ENCODE measurements around the gene FAM149B1. TPM values are rescaled to one million over a fixed set of nuclear protein-coding genes. Genes with fewer than 3 reads are reported as not detected.

The FAM149B1 gene
- polyA plus RNA-seq, 4 donors = 36.9 to 45.6 (median 41.5) TPM

DNA sequence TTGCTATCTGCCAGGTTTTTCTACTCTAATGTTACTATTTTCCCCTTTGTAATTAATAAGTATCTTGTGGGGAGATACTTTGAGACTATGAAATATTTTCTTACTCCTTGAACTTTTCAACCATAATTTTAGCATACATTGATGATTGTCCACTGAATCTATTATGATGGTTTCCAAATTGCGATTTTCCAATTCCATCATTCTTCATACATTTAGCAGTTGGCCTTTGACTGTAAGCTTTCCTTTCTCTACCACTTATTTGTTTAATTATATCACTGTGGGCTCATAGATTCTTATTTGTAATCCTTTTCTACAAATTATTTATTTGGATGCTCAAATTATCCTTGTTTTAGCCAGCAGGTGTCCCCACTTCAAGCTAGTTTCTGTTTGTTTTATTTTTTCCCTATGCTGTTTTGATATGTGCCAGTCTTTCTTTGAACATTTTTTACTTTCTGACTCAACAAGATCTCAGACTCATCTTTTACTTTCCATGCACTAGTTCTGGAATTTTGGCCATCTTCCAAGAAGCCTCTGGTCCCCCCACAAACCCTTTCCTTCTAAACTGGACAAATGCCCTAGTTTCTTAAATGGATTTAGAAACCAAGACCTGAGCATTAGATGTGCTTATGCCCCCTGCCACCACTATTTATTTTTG lies 95.9 kb downstream of the FAM149B1 start:
- no peak for DNase-seq (ENCODE audit: low read depth in 4 of 4, low spot score in 3 of 4)

DNA sequence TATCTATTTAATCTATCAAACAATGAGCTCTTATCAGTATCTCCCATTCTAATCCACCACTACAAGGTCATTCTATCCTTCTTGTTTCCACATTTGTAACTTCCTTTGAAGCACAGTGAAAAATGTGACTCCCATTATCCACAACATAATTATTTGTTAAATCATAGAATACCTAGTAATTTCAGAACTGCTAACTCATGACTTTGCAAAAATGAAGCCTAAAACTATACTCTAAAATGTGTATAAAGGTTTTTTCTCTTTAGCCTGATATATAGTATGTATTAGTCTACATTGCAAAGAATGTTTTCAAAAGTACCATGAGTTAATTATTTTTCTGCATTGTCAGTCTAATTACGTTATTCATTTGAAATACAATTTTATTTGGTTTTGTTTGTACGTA lies 96.5 kb downstream of the FAM149B1 start:
- DNase-seq (ENCODE audit: low read depth in 4 of 4, low spot score in 3 of 4) = no peak

DNA sequence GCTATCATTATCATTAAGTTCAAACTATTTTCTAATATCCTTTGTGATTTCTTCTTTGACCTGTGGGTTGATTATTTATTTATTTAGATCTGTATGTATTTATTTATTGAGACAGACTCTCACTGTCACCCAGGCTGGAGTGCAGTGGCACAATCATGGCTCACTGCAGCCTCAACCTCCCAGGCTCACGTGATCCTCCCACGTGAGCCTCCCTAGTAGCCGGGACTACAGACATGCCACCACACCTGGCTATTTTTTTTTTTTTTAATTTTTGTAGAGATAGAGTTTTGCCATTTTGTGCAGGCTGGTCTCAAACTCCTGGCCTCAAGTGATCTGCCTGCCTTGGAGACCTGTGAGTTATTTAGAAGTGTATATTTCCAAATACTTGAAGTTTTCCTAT lies 113.2 kb downstream of the FAM149B1 start:
- DNase-seq (ENCODE audit: low read depth in 4 of 4, low spot score in 3 of 4) = no peak

DNA sequence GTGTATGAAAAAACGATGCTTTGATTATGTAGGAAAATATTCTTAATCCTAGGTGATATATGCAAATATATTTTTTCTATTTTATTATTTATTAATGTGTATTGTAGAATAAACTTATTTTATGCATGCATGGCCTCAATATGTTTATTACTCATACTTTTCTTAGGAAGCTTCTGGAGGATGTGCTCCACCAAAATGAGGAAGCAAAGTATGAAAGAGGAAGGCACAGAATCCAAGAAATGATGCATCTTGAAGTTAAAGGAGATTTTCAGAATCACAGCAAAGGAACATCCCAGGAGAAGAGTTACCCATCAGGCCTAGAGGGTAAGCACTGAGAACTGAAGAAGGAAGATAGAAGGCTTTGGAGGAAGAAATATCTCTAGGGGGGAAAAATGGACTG lies 119.5 kb downstream of the FAM149B1 start:
- no peak for DNase-seq (ENCODE audit: low read depth in 4 of 4, low spot score in 3 of 4)

DNA sequence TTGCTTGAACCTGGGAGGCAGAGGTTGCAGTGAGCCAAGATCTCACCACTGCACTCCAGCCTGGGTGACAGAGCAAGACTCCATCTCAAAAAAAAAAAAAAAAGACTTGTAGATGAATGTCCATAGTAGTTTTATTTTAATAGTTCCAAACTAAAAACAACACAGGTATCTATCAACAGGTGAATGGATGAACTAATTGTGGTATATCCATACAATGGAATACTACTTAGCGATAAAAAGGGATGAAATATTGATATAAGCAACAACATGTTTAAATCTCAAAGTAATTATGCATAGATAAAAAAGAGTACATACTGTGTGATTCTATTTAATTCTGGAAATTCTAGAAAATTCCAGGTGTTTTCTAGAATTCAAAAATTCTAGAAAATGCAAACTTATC lies 122.0 kb downstream of the FAM149B1 start:
- DNase-seq (ENCODE audit: low read depth in 4 of 4, low spot score in 3 of 4) = no peak

DNA sequence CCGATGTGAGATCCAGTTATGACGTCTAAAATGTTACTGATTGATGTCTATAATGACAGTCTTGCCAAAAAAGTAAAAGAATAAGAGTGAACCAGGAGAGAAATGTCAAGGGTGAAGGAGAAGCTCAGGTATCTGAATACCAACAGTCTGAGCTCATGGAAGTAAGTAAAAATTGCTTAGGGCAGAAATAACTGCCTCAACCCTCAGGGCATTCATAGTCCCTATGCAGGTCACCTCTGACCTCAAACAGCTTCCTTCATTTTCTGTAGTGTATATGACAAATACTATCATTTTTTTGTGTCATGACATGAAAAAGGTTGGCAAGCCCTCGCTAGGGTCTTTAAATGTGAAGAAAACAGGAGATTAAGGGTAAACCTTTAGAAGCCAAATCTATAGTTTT lies 125.5 kb downstream of the FAM149B1 start:
- DNase-seq (ENCODE audit: low read depth in 4 of 4, low spot score in 3 of 4) = no peak

Other genes starting within 250 kb of the FAM149B1 start
- 1 to 10 TPM; 6.7 to 8.2 (median 7.2) TPM for gene PLA2G12B, start 213.3 kb upstream of the FAM149B1 start, polyA plus RNA-seq (ENCODE audit: insufficient read length in 4 of 4)
- 100 to 1,000 TPM in 1 of 4 donors, 10 to 100 TPM in 3; 82.7 to 110 (median 95.1) TPM for gene P4HA1, start 71.3 kb upstream of the FAM149B1 start, polyA plus RNA-seq (ENCODE audit: insufficient read length in 4 of 4)
- 1 to 10 TPM; 4.8 to 7.0 (median 5.5) TPM for gene NUDT13, start 57.7 kb upstream of the FAM149B1 start, polyA plus RNA-seq (ENCODE audit: insufficient read length in 4 of 4)
- 10 to 100 TPM; 37.3 to 46.9 (median 43.9) TPM for gene ECD, start 111 bp upstream of the FAM149B1 start, polyA plus RNA-seq (ENCODE audit: insufficient read length in 4 of 4)
- gene DNAJC9, start 79.1 kb downstream of the FAM149B1 start, polyA plus RNA-seq (ENCODE audit: insufficient read length in 4 of 4) = 10 to 100 TPM; 29.4 to 32.0 (median 30.6) TPM
- 10 to 100 TPM; 76.1 to 92.3 (median 84.8) TPM for gene MRPS16, start 84.5 kb downstream of the FAM149B1 start, polyA plus RNA-seq (ENCODE audit: insufficient read length in 4 of 4)
- gene CFAP70, start 190.7 kb downstream of the FAM149B1 start, polyA plus RNA-seq (ENCODE audit: insufficient read length in 4 of 4) = 10 to 100 TPM; 11.9 to 18.7 (median 12.1) TPM
- 10 to 100 TPM; 88.9 to 98.9 (median 96.3) TPM for gene ANXA7, start 245.9 kb downstream of the FAM149B1 start, polyA plus RNA-seq (ENCODE audit: insufficient read length in 4 of 4)

Data from right renal pelvis (tissue), 4 donors.